ENCODE data around the gene GRPEL2.

DNA sequence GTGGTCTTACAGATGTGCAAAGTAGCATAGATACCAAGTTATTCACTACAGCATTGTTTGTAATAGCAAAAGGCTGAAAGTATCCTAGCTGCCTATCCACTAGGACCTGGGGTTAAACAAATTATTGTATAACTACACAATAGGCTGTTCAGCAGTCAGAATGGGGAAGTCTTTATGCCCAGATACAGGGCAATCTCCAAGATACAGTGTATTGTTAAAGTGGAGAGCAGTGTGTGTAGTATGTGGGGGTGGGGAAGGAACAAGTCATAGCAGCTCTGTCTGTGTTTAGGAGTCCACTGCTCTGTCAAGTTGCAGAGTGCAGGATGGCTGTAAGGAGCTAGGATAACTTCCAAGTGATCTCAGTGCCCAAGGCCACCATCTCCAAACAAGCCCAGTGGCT is 18.1 kb downstream of the GRPEL2 start:
- TF ChIP-seq, protein P1, sequence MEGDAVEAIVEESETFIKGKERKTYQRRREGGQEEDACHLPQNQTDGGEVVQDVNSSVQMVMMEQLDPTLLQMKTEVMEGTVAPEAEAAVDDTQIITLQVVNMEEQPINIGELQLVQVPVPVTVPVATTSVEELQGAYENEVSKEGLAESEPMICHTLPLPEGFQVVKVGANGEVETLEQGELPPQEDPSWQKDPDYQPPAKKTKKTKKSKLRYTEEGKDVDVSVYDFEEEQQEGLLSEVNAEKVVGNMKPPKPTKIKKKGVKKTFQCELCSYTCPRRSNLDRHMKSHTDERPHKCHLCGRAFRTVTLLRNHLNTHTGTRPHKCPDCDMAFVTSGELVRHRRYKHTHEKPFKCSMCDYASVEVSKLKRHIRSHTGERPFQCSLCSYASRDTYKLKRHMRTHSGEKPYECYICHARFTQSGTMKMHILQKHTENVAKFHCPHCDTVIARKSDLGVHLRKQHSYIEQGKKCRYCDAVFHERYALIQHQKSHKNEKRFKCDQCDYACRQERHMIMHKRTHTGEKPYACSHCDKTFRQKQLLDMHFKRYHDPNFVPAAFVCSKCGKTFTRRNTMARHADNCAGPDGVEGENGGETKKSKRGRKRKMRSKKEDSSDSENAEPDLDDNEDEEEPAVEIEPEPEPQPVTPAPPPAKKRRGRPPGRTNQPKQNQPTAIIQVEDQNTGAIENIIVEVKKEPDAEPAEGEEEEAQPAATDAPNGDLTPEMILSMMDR (IDR thresholded peaks at IDR 0.05; ENCODE audit: borderline replicate concordance, extremely low read depth, low read length, poor library complexity, severe bottlenecking): no peak
- TF ChIP-seq EZH2 (IDR thresholded peaks at IDR 0.05; ENCODE audit: borderline replicate concordance, low read depth, low read length, severe bottlenecking): no peak

All from DND-41 (cell line).